Endothelial cell of hepatic sinusoid (primary cell): ENCODE data around the gene IFIT1.
"Not testable (repeated sequence)": the region's sequence is repeated elsewhere in the genome, so short reads cannot be mapped to it uniquely, and the experiment has no call there.

Source experiments
- in situ Hi-C: cut with HindIII; loops from 2 replicates; pipeline ENCODE4 v1.10.0; 2017; ENCODE audit warnings: low sequenced_read_pairs

Gene IFIT1, protein sequence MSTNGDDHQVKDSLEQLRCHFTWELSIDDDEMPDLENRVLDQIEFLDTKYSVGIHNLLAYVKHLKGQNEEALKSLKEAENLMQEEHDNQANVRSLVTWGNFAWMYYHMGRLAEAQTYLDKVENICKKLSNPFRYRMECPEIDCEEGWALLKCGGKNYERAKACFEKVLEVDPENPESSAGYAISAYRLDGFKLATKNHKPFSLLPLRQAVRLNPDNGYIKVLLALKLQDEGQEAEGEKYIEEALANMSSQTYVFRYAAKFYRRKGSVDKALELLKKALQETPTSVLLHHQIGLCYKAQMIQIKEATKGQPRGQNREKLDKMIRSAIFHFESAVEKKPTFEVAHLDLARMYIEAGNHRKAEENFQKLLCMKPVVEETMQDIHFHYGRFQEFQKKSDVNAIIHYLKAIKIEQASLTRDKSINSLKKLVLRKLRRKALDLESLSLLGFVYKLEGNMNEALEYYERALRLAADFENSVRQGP

DNA sequence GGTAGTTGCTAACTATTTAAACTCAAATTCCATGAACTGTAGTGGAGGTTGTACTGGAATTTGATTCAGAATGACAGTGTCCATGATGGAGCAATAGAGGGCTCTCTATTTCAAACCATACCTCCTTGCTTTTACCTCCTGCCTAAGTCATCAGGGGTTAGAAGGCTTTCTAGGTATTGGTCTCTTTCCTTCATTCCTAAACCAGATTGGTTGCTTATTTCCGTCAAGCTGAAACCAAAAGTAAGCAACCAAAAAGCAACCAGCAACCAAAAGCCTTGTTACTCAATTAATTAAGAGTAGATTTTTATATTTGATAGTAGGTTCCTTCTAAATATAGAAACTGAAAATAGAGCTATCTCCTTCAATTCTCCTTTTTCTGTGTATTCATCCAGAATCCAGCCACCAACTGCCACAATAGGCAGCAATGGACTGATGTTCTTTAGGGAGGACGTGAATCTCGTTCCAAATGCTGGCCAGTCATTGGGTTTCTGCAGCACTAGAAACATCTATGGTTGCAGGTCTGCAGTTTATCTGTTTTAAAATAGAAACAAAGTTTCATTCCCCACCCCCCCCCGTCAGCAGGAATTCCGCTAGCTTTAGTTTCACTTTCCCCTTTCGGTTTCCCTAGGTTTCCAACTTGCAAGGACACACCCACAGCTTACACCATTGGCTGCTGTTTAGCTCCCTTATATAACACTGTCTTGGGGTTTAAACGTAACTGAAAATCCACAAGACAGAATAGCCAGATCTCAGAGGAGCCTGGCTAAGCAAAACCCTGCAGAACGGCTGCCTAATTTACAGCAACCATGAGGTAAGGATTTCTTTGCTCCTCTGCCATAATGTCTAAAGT is at the start of gene IFIT1:
Gene IFIT1, plus strand, starts transcription at position 717 of the 850 bp plus-strand sequence. Its CDS starts 90 bp downstream, at position 807.
- in situ Hi-C loops = no loop called here

- in situ Hi-C loops = no loop called here
Measured at GRCh38 chr10:89343089-89343767, 49.2 kb upstream of the IFIT1 start.

DNA sequence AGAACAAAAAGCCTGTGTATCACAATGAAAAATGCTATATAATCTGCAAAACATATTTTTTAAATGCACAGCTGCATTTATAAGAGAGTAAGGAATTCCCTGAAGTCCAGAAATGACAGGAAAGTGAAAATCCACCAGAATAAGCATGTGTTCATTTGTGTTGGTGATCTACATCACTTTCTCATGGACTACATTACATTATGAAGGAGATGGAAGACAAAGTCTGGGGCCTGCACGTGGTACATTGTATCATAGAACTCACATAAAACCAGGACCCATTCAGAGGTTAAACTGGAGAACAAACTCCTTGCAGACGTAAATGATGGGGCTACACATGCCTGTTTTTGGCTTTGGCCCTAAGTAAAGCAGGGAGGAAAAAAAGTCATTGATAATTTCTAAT is 48.3 kb upstream of the IFIT1 start:
- in situ Hi-C loops = no loop called here

DNA sequence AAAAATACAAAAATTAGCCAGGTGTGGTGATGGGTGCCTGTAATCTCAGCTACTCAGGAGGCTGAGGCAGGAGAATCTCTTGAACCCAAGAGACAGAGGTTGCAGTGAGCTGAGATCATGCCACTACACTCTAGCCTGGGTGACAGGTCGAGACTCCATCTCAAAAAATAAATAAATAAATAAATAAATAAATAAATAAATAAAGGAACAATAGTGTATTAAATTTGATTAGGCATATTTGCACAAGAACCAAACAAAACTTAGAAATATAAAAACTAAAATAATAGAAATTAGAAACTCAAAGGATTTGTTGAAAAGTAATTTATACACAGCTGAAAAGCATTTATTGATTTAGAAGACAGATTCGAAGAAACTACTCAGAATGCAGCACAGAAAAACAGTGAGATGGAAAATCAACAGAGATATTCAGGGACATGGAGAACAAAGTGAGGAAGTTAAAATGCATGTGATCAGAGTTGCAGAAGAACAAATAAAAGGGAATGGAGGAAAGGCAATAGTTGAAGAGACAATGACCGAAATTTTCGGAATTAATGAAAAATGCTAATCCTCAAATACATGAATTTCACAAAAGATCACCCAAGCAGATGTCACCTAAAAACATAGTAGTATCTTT is 46.9 kb upstream of the IFIT1 start:
- in situ Hi-C loops = no loop called here

DNA sequence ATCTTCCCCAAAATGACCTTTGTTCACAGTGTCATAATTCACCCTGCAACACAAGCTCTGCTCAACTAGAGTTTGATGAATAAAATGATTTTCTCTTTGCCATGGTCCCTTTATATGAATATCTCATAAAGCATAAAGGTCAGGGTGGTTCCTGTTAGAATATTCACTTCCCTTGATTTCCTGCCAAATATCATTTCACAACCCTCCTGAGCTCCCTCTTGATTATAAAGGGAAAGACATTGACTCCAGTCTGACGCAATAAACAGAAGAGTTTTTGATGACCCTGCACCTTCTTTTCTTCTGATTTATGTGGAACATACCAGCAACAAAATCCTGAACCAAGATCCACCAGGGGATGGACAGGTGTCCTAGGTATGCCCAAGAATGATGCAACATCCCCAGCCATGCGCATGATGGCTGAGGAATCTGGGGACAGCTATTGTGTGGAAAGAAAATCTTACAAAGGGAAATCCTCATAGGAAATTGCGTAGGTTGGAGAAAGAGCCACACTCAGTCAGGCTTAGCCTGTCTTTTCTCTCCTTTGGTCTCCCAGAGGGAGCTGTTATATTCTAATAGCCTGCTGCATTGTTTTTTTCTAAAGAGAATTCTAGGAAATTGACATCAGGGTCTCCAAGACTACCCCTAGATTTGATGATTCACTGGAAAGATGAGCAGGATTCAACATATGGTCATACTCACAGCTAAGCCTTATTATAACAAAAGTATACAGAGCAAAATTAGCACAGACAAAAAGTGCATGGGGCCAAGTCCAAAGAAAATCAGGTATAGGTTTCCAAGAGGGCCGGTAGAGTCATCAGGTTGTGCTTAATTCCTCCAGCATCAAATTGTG is 45.8 kb upstream of the IFIT1 start:
- in situ Hi-C loops = no loop called here

- in situ Hi-C loops = no loop called here
Measured at GRCh38 chr10:89347701-89348457, 44.5 kb upstream of the IFIT1 start.

- in situ Hi-C loops = no loop called here
Measured at GRCh38 chr10:89348481-89348880, 43.9 kb upstream of the IFIT1 start.

- in situ Hi-C loops = no loop called here
Measured at GRCh38 chr10:89348975-89349374, 43.4 kb upstream of the IFIT1 start.

- in situ Hi-C loops = not testable (repeated sequence)
Measured at GRCh38 chr10:89350631-89351315, 41.6 kb upstream of the IFIT1 start.

- in situ Hi-C loops = no loop called here
Measured at GRCh38 chr10:89351412-89351779, 41.0 kb upstream of the IFIT1 start.

DNA sequence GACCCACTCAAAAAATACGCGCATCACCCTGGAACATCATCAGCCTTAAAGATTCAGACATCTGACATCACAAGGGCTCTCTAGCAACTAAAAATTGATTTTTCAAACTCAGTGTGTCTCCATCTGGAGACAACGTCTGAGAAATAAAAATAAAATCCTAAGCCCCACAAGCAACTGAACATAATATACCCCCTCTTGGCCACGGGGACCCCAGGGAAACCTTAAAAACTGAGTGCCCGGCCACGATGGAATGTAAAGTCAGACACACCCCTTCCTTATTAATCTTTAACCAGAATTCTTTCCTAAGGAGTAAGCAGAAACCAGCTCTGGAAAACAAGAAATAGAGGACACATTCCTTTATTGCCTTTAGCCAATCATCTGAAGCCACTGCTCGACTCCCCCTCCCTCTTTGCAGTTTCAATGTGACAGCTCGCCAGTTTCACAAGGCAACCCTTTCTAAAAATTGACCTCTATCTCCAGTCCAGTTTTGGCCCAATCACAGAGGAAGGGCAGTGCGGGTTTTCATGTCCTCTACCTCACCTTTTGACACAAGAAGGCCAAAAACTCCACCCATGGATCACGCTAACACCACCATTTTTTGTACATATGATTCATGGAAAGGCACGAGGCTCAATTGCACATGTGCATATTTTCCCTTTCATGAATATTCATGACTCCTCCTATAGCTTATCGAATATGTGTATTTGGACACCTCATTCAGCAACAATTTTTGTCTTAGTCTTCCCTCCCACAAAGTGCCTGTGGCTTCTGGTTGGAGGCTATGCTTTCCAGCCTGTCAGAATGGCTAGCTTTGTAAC is 40.4 kb upstream of the IFIT1 start:
- in situ Hi-C loops = no loop called here

DNA sequence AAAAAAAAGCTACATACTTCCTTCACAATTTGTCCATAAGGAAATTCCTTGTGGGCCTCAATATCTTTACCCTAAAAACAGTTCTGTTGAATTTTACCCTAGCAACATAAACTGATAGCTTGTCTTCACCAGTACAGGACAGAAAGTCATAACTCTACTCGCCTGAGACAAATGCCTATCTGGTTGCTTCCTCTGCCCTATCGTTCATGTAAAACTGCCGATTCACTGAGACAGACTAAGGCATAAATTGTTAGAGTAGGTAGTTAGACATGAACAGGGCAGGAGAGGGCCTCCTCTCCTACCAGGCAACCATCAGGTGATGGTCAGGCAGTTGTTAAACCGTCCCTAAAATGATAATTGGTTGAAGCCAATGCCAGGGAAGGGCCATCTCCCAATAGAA is 39.6 kb upstream of the IFIT1 start:
- in situ Hi-C loops = no loop called here

DNA sequence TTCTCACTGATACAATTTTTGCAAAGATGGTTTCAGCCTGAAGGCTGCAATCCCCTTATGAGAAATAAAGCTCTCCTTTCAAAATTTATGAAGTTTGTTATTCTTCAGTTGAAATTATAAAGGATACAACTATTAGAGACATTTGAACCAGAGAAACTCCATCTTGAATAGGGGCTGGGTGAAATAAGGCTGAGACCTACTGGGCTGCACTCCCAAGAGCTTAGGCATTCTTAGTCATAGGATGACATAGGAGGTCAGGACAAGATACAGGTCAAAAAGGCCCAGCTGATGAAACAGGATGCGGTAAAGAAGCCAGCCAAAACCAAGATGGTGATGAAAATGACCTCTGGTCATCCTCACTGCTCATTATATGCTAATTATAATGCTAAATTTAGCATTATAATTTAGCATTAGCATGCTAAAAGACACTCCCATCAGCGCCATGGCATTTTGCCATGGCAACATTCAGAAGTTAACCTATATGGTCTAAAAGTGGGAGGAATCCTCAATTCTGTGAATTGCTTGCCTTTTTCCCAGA is 37.0 kb upstream of the IFIT1 start:
- in situ Hi-C loops = no loop called here

- in situ Hi-C loops = no loop called here
Measured at GRCh38 chr10:89357096-89357495, 35.3 kb upstream of the IFIT1 start.

- in situ Hi-C loops = no loop called here
Measured at GRCh38 chr10:89357975-89358374, 34.4 kb upstream of the IFIT1 start.

GRCh38 chr10:89360157-89360556 is 32.3 kb upstream of the IFIT1 start:
- in situ Hi-C loops = no loop called here

DNA sequence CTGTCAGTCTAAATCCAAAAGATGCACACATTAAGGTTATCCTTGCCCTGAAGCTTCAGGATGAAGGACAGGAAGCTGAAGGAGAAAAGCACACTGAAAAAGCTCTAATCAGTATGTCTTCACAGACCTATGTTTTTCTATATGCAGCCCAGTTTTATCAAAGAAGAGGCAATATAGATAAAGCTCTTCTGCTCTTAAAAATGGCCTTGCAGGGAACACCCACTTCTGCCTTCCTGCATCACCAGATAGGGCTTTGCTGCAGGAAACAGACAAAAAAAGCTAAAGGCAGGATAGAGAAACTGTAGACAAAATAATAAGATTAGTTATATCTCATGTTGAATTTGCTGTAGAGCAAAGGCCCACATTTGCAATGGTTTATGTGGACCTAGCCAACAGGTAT is 29.5 kb upstream of the IFIT1 start:
- in situ Hi-C loops = no loop called here
